Endothelial cell of hepatic sinusoid (primary cell): ENCODE data around the gene ATR.

Source experiments
- in situ Hi-C: cut with HindIII; loops from 2 replicates; pipeline ENCODE4 v1.10.0; 2017; ENCODE audit warnings: low sequenced_read_pairs

The ATR gene

DNA sequence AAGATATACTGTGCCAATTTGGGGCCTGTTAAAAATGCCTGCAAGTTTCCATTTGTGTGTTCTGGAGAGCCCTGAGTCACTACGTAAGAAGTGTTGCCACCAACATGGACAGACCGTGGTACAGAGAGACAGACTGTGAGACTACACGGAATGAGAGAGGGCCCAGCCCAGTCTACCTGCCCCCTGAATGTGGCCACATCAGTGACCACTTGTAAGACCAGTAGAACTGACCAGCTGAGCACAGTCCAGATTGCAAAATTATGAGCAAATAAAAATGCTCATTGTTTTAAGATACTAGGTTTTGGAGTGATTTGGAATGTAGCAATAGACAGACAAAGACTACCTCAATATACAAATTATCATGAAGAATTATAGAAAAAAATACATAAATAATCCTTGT lies 42.0 kb downstream of the ATR start:
- in situ Hi-C loops, result no loop called here

DNA sequence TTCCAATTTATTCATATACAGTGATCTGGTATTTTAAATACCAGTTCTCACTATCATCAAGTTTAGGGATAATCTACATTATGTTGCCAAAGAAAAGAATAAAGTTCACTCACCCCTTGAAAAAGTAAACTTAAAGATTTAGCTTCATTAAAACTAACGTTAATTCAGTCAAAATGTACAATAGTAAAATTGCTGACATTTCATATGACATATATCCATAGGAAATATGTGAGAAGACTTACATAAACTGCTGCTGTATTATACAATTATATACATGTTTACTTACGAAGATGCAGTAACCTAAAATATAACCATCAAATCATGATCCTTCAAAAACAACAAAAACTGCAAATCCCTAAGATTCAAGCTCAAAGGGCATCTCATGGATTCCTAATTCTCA lies 44.0 kb downstream of the ATR start:
- in situ Hi-C loops, result no loop called here

DNA sequence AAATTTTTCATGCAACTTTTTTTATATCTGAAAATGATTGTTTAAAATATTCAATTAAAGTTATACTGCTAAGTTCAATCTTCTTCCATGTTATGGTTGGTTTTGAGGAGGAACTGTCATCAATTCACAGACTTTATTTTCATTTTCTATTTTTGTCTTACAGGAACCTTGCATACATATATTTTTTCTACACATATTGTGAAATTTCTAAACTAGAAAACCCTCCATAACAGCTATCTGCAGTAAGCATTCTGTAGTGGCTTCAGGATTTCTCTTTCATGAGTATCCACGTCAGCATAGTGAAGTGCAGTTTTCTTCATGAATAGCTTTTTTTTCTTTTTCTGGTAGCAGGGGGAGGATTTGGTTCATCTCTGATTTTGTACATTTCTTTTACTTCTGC lies 48.2 kb downstream of the ATR start:
- in situ Hi-C loops, result no loop called here

DNA sequence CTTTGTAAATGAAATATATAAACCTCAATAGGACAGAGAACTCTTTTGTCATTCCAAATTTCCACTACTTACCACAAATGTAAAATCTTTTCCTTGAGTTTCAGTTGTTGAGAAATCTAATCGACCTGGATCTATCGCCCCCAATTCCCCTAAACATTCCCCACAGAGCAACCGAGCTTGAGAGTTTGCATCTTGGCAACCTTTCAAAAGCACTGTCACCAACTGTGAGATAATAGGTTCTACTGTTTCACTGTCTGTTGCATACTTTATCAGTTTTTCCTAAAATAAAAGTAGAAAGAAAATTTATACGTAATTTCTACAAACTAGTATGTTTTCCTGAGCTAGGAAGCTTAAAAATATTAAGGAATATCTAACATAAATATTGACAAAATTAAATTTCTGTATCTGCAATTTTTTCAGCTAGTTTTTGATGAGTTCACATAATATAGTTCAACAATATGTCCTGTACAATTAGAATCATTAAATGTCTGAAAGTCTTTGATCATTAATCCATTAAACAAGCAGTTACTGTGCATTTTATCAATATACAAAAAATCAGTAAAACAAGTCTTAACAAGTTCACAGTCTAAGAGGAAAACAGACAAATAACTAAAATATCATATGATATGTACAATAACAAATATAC lies 54.5 kb downstream of the ATR start:
- in situ Hi-C loops, result no loop called here

DNA sequence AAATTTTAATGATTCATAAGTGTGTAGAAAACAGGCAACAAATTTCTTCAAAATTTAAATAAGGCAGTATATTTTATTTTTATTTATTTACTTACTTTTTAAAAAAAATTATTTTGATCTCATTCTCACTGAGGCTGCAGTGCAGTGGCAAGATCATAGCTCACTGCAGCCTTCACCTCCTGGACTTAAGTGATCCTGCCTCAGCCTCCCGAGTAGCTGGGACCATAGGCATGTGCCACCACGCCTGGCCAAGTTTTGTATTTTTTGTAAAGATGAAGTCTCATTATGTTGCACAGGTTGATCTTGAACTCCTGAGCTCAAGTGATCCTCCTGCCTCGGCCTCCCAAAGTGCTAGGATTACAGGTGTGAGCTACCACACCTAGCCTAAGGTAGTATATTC lies 69.5 kb downstream of the ATR start:
- in situ Hi-C loops, result no loop called here

DNA sequence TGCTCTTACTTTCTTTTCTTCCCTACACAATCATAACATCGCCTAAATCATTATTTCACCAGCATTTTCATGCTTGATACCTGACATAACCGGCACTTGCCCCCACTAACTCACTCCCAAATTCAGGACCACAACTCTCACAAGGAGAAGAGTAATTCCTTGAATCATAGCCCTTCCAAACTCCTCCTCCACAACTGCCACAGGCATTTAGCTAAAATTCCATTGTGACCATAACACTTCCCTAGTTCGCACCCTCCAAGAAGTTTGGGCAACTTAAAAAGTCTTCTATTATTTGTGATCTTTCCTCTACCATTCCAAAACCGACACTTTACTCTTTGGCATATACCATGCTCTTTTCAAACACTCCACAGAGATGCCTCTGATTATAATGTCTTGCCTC lies 71.3 kb downstream of the ATR start:
- in situ Hi-C loops, result no loop called here

DNA sequence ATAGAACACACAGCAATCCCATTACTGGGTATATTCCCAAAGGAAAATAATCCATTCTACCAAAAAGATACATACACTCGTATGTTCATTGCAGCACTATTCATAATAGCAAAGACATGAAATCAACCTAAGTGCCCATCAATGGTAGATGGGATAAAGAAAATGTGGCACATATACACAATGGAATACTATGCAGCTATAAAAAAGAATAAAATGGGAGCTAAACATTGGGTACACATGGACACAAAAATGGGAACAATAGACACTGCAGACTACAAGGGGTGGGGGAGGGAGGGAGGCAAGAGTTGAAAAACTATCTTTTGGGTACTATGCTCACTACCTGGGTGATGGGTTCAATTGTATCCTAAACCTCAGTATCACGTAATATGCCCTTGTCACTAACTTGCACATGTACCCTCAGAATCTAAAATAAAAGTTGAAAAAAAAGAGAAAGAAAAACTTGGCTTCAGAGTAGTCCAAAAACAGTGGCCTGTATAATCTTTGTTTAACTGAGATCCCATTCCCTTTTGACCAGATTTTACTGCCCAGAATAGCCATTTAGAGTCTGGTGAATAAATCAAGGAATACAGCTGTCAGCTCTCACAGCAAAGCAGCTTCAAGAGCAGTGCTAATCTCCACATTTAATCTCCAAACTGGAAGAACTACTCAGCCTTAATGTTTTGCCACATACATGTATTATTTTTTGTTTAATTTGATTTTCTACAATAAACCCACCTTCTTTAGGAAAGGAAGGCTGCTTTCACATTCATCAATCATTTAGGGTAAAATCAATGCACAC lies 76.1 kb downstream of the ATR start:
- in situ Hi-C loops, result no loop called here

DNA sequence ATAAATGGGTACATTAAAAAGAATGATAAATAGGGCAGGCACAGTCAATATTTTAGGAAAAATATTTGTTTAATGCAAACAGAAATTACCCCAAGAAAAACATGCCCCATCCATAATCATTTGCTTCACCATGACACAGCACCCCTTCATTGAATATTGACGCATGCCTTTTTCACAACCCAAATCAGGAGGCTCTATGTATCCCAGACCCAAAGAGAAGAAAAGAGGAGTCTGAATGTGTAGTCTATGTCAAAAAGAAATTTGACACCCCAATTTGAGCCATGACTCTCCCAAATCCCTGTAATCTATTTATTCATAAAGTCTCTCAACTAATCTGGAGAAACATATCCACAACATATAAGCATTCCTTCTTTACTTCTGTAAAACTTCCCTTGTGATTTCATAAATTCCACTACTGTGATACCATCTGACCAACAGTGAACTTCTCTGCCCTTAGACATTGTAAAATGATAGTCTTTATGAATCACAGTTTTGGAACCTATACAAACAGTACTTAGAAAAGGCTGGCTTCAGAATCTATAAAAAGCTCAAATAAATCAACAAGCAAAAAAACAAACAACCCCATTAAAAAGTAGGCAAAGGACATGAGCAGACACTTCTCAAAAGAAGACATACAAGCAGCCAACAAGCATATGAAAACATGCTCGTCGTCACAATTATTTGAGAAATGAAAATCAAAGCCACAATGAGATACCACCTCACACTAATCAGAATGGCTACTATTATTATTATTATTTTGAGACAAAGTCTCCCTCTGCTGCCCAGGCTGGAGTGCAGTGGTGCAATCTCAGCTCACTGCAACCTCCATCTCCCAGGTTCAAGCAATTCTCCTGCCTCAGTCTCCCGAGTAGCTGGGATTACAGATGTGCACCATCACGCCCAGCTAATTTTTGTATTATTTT lies 77.3 kb downstream of the ATR start:
- in situ Hi-C loops, result no loop called here

DNA sequence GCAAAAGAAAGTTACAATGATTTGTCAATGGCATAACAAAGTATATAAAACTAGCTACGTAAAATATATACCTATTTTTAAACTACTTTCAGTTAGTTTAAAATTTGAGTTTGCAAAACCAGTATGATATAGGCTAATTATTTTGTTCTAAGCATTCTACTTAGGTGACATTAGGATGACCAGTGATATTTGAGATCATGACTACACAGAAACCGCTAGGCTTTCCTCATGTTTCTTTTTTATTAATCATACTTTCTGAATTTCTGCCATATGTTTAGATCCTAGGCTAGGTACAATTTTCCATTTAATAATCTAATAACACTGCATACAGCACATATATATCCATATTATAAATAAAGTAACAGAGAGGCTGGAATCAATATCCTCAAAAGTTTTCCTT lies 78.3 kb downstream of the ATR start:
- in situ Hi-C loops, result no loop called here

DNA sequence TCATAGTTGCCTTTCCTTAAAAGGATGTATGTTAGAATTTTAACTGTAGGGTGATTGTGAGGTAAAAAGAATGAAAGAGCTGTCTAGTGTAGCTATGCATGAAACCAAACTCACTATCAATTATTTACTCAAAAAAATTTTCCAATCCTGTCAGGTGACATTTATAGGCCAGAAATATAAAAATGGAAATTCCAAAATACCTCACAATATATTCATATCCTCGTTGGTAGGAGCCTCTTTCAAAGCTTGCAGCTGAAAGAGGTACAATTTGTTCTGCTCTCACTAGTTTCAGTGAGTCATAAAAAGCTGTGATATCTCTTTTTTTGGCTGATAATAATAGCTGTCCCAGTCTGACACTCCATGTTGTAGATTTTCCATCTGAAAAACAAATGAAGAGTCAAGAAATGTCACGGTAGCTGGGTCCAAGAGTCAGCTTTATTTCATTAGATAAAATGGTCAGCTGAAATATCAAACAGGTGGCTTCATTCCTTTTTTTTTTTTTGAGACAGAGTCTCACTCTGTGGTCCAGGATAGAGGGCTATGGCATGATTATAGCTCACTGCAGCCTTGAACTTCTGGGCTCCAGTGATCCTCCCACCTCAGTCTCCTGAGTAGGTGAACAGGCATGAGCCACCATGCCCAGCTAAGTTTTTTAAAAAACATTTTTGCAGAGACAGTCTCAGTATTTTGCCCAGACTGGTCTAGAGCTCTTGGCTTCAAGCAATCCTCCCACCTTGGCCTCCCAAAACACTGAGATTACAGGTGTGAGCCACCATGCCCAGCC lies 79.9 kb downstream of the ATR start:
- in situ Hi-C loops, result no loop called here

DNA sequence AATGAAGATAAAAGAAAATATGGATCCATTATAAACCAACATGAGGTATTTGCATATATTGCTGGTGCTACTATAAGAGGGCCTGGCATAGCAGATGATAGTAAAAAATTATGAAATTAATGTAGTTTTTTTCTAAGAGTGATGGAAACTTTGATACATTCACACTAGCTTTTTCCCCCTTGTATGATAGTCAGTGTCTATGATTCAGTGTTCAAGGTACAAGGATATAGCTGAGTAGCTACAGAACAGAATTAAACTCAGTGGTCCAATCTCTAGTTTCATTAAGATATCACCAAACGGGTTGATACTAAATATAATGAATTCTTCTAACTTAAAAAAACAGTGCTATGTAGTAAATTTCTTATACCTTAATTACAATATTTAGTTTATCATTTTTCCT lies 80.8 kb downstream of the ATR start:
- in situ Hi-C loops, result no loop called here

DNA sequence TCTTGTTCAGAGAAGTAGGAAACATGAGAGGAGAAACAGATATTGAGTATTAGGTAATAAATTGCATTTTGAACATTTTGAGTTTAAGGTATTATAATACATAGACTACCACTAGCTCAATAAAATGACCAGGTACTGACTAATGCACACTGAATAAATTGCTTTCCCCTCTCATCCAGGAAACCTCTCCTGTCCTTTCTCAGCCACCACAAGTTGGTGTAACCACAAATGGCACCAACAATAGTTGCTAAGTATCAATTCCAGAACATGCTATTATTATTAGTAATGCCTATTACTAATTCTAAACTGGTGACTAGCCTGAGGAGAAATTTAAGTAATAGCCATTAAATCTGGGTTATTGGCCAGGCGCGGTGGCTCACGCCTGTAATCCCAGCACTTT lies 83.4 kb downstream of the ATR start:
- in situ Hi-C loops, result no loop called here

DNA sequence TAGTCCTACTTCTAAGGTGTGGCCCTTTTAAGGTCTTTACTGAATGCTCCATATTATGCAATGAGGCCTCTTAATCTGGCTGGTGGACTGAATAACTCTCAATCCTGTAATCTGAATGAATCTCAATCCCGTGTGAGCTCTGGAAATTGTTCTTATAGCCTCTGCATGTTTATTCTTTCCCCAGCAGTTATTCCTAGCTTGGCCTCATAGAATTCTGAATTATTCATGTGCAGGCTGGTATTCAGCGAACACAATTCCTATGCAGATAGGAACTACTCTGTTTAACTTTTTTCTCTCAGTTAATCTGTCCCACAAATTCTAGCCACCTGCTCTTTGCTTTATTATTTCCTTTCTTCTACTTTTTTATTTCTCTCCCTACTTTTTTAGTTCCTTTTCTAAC lies 86.3 kb downstream of the ATR start:
- in situ Hi-C loops, result no loop called here

DNA sequence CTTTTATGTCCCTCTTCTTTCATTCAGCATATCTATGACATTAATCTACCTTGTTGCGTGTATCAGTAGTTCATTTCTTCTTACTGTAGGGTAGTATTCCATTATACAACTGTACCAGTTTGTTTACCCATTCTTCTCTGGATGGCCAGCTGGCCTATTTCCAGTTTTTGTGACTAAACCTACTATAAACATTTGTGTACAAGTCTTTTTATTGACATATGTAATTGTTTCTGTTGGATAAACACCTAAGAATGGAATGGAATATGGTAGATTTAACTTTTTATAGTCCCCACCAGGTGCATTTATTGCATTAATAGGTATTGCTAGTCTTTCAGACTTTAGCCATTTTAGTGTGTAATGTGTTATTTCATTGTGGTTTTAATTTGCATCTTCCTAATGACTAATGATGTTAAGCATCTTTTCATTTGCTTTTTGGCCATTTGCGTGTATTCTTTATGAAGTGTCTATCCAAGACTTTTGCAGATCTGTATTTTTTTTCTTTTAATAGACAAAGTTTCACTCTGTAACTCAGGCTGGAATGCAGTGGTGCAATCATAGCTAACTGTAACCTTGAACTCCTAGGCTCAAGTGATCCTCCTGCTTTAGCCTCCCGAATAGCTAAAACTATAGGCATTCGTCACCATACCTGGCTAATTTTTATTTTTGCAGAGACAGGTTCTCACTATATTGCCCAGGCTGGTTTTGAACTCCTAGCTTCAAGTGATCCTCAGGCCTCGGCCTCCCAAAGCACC lies 88.8 kb downstream of the ATR start:
- in situ Hi-C loops, result no loop called here

DNA sequence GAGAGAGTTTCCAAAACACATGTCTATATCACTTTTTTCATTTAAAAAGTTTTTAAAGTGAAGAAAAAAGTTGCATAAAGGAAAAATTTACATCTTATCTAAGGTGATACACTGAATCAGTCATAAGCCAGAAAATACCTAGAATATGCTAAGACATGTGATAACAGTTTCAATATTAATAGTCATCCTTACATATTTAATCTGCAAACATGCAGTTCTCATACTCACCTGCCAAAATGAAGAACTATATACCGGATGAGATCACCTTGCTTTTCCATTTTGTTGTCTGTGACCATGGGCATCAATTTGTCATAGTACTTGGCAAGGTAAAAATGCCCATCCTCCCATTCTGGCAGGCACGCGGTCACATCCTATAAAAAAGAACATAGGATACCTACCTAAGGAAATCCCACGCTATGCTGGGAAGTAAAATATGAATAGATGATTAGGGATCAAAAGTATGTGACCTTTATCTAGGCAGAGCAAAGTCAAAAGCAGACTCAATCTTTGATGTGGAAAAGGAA lies 93.6 kb downstream of the ATR start:
- in situ Hi-C loops, result no loop called here

DNA sequence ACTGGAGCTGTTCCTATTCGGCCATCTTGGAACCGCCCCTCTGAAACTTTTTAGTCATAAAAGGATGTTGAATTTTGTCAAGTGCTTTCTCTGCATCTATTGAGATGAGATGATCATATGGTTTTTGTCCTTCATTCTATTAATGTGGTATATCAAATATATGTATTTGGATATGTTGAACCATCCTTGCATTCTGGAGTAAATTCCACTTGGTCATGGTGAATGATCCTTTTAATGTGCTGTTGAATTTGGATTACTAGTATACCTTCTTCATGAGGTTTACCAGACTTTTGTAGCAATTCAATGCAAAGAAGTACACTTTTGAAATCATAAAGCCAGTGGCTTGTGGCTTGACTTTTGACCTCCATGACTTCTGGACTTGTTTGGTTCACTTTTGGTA lies 97.3 kb downstream of the ATR start:
- in situ Hi-C loops, result no loop called here

DNA sequence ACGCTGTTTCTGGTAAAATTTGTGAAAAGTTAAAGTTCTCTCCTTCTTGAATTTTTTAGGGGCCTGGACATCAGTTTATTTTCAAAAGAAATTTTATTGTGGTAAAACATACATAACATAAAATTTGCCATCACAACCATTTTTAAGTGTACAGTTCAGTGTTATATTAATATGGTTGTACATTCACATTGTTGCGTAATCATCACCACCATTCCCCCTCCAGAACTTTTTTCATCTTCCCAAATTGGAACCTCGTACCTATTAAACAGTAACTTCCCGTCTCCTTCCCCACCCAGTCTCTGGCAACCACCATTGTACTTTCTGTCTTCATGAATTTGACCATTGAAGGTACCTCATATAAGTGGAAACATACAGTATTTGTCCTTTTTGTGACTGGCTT lies 107.7 kb downstream of the ATR start:
- in situ Hi-C loops, result no loop called here

DNA sequence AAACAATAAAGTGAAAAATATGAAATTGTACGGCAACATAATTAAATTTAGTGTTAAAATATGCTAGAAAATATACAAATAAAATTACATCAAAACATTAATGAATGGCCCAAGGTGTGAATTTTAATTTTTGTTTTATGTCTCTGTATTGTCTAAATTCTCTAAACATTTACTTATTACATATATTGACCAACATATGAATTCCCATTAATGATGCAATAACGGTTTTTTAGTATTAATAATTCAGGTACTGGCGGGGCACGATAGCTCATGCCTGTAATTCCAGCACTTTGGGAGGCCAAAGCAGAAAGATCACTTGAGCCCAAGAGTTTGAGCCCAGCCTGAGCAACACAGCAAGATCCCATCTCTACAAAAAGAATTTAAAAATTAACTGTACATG lies 110.1 kb downstream of the ATR start:
- in situ Hi-C loops, result no loop called here

DNA sequence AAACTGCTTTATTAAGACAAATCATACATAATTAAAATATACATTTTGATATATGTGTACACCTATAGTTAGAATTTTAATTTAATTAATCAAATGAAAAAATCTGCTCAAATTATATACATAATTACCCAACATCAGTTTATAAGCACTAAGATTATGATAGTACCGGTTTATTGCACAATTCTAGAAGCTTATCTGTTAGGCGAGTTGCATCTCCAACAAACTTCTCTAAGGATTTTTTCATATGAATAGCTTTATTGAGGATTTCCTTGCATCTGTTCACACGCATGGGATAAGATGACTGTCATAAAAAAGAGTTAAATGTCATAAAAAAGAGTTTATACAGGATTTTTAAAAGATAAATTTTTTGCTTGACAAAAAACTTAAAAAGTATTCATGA lies 110.8 kb downstream of the ATR start:
- in situ Hi-C loops, result no loop called here

DNA sequence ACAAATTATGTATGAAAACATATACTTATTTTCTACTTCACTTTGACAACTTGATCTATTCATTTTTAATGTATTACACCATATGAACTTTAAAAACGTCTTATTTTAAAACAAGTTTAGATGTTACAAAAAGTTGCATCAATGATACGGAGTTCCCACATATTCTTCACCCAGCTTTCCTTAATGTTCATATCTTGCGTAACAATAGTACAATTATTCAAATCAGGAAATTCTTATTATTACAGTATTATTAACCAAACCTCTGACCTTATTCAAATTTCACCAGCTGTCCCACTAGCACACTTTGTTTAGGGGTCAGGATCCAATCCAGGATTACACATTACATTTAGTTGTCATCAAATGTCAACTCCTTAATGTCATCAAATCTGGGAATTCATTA lies 117.8 kb downstream of the ATR start:
- in situ Hi-C loops, result no loop called here
